ENCODE data around the gene BAIAP2L2. TPM values are rescaled to one million over a fixed set of nuclear protein-coding genes. Genes with fewer than 3 reads are reported as not detected.

Gene BAIAP2L2
- total and polyA plus RNA-seq, 2 experiments from 2014 or later = 4.4 to 8.2 TPM

DNA sequence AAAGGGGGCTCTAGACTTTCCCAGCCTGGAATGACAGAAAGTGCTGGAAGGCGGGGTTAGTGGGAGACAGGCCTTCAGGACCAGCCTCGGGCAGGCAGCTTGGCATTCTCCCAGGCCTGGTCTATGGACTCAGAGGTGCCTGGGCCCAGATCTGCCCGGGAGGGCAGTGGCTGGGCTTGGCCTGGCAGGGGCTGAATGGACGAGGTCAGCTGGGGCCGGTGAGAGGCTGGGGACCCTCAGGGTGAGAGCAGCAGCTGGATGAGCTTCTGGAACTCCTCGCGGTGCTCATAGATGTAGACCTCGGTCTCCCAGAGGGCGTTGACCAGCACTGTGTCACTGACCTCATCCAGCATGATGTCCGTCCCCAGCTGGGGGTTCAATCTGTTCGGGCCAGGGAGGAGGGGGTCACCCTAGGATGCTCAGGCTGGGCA is 1.5 kb upstream of the BAIAP2L2 start:
- peak overlapping the region; percentile 97 for H3K27ac ChIP-seq
- no peaks in the 10 kb centered on the region for H3K79me2 ChIP-seq
- peaks cover 15% of the 10 kb centered on the region for H3K4me1 ChIP-seq (ENCODE audit: insufficient read depth)
- H3K9me3 ChIP-seq (ENCODE audit: low read depth) = no peaks in the 10 kb centered on the region
- H3K4me3 ChIP-seq = no peak overlapping the region
- WGBS (ENCODE audit: low lambda C conversion rate, missing lambda C conversion rate) = 86% methylated on average over 11 of the region's 11 CpGs
- peak overlapping the region; percentile 71 for H3K4me2 ChIP-seq
- peak; percentile 48 for DNase-seq (ENCODE audit: low spot score)
- H2AFZ ChIP-seq = no peak overlapping the region
- H3K36me3 ChIP-seq (replicated peaks; ENCODE audit: insufficient read depth, low read depth) = no peaks in the 10 kb centered on the region
- no peaks in the 10 kb centered on the region for H3K9me2 ChIP-seq (replicated peaks; ENCODE audit: insufficient read depth)
- H3K27me3 ChIP-seq = no peaks in the 10 kb centered on the region
- TF ChIP-seq, protein P1, sequence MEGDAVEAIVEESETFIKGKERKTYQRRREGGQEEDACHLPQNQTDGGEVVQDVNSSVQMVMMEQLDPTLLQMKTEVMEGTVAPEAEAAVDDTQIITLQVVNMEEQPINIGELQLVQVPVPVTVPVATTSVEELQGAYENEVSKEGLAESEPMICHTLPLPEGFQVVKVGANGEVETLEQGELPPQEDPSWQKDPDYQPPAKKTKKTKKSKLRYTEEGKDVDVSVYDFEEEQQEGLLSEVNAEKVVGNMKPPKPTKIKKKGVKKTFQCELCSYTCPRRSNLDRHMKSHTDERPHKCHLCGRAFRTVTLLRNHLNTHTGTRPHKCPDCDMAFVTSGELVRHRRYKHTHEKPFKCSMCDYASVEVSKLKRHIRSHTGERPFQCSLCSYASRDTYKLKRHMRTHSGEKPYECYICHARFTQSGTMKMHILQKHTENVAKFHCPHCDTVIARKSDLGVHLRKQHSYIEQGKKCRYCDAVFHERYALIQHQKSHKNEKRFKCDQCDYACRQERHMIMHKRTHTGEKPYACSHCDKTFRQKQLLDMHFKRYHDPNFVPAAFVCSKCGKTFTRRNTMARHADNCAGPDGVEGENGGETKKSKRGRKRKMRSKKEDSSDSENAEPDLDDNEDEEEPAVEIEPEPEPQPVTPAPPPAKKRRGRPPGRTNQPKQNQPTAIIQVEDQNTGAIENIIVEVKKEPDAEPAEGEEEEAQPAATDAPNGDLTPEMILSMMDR (IDR thresholded peaks at IDR 0.05; ENCODE audit: poor library complexity) = no peak
- no peak for TF ChIP-seq EZH2 (IDR thresholded peaks at IDR 0.05; ENCODE audit: borderline replicate concordance)
- no peak for TF ChIP-seq EZH2phosphoT487 (IDR thresholded peaks at IDR 0.05; ENCODE audit: low read depth, severe bottlenecking, unreplicated experiment)
- no peaks in the 10 kb centered on the region for H4K20me1 ChIP-seq (ENCODE audit: insufficient read depth, poor library complexity, severe bottlenecking)

DNA sequence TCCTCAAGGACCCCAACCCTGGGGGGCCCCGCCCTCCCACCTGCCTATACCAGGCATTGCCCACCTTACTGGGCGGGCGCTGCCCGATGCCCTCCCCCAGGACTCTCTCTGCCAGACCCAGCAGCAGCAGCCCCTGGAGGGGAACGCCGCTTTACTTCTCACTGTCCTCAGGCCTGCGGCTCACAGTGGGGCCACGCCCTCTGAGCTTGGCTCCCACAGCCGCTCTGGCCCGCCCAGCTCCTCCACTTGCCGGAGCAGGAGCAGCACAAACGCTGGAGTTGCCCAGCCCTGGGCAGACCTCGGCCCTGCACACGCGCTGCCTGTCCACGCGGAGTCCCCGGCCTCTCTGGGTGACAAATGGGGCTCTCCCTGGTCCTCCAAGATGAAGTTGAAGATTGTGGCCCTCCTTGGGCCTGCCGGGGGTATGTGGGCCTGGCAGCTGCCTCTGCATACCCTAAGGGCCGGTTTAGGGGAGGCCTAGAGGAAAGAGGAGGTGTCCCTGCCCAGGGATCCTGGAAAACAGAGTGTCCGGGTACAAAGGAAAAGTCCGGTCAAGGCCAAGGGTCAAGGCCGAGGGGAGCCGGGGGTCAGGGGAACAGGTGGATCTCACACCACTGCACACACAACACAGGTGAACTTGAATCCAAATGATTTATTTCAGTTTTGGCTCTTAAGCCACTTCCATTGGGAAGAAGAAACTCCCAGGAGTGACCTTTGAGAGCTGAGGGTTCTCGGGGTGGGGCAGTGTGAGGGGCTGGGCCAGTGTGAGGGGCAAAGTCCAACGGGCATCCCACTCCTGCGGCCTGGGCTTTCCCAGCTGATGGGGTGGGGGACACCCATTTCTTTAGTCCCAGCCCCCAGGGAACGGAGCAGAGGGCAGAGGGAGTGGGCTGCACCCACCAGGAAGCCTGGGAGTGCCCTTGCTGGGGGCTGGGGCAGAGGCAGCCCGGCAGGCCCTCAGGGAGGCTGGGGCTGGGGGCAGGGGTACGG is 674 bp upstream of the BAIAP2L2 start:
- H3K27me3 ChIP-seq = no peaks in the 10 kb centered on the region
- peak overlapping the region; percentile 71 for H3K4me2 ChIP-seq
- no peaks in the 10 kb centered on the region for H3K9me2 ChIP-seq (replicated peaks; ENCODE audit: insufficient read depth)
- peaks cover 15% of the 10 kb centered on the region for H3K4me1 ChIP-seq (ENCODE audit: insufficient read depth)
- H4K20me1 ChIP-seq (ENCODE audit: insufficient read depth, poor library complexity, severe bottlenecking) = no peaks in the 10 kb centered on the region
- TF ChIP-seq EZH2 (IDR thresholded peaks at IDR 0.05; ENCODE audit: borderline replicate concordance) = no peak
- no peak for TF ChIP-seq EZH2phosphoT487 (IDR thresholded peaks at IDR 0.05; ENCODE audit: low read depth, severe bottlenecking, unreplicated experiment)
- H3K4me3 ChIP-seq = no peak overlapping the region
- peak; percentile 84 for DNase-seq (ENCODE audit: low spot score)
- whole genome bisulfite sequencing (ENCODE audit: low lambda C conversion rate, missing lambda C conversion rate) = 68% methylated on average over 30 of the region's 30 CpGs
- peak overlapping the region; percentile 97 for H3K27ac ChIP-seq
- H3K79me2 ChIP-seq = no peaks in the 10 kb centered on the region
- no peaks in the 10 kb centered on the region for H3K36me3 ChIP-seq (replicated peaks; ENCODE audit: insufficient read depth, low read depth)
- H3K9me3 ChIP-seq (ENCODE audit: low read depth) = no peaks in the 10 kb centered on the region
- no peak overlapping the region for H2AFZ ChIP-seq

DNA sequence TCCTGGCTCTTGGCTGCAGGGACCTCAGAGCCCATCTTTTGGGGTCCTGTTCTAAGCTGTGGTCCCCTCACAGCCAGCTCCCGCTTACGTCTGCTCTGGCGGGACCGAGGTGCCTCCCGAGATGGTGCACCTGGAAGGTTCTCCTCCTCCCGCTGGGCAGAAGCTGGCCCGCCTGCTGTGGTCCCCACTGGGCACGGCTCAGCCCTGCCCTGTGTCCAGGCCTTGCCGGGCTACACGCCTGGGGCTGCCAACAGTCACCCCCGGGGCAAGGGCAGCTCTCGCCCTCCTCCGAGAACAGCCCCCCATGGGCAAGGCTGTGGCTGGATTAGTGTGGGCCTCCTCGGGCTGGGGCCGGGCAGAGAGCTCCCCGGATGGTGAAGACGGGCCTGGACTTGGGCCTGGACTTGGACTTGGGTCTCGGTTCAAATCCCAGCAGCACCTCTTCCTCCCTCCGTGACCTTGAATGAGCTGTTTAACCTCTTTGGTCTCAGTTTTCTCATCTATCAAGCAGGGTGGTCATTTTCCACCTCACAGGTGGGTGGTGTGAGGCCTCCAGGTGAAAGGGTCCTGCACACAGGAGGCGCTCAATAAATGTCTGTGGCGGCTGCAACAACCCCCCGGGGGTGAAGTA is 998 bp downstream of the BAIAP2L2 start:
- no peaks in the 10 kb centered on the region for H4K20me1 ChIP-seq (ENCODE audit: insufficient read depth, poor library complexity, severe bottlenecking)
- H3K4me1 ChIP-seq (ENCODE audit: insufficient read depth) = peaks cover 15% of the 10 kb centered on the region
- H3K4me2 ChIP-seq = no peak overlapping the region
- TF ChIP-seq EZH2 (IDR thresholded peaks at IDR 0.05; ENCODE audit: borderline replicate concordance) (no peak), EZH2phosphoT487 (IDR thresholded peaks at IDR 0.05; ENCODE audit: low read depth, severe bottlenecking, unreplicated experiment) (no peak)
- TF ChIP-seq, protein P1 (IDR thresholded peaks at IDR 0.05; ENCODE audit: poor library complexity) = no peak
- H2AFZ ChIP-seq = no peak overlapping the region
- no peaks in the 10 kb centered on the region for H3K79me2 ChIP-seq
- no peaks in the 10 kb centered on the region for H3K9me2 ChIP-seq (replicated peaks; ENCODE audit: insufficient read depth)
- no peaks in the 10 kb centered on the region for H3K36me3 ChIP-seq (replicated peaks; ENCODE audit: insufficient read depth, low read depth)
- no peaks in the 10 kb centered on the region for H3K9me3 ChIP-seq (ENCODE audit: low read depth)
- no peak overlapping the region for H3K4me3 ChIP-seq
- 90% methylated on average over 22 of the region's 22 CpGs for WGBS (ENCODE audit: low lambda C conversion rate, missing lambda C conversion rate)
- no peak for DNase-seq (ENCODE audit: low spot score)
- H3K27me3 ChIP-seq = no peaks in the 10 kb centered on the region
- no peak overlapping the region for H3K27ac ChIP-seq

All from hepatocyte (in vitro differentiated cells).